ELR (cell line): ENCODE data around the gene TMPRSS9.

Source experiments
- DNase-seq: peaks from one replicate; pipeline ENCODE4 v3.0.0-alpha.2; 2015; ENCODE audit warnings: low read depth

The TMPRSS9 gene

DNA sequence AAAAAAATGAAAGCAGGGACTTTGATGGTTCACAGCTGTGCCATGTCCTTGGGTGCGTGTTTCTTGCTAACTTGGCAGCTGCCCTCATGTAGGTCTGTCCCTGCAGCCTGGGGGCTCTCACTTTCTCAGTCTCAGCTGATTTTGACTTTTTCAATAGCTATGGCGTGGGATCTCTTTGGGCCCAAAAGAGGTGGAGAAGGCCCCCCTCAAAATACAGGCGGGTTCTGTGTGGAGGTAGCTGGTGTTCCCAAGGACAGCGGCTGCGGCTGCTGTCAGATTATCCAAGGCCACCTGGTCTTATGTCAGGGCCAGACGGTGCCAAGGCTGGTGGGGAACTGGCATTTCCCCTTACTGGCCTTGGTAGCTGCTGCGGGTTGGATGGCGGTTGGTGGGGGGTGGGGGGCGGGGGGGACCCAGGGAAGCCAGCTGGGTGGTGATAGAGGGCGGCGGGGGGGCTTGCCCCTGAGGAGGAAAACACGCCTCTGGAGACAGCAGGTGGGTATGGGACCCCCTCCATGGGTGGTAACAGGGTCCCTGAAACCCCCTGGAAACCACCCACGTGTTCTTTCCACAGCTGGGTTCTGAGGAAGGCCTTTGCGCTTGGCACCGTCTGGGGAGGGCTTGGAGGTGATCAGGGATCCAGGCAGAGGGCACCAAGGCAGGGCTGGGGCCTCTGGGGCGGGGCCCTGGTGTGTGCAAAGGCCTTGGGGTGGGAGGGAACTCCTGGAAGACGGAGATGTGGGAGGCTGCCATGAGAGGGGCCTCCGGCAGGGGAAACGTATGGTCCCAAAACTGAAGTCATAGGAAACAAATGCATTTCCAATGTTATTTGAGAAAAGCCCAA, 63.2 kb downstream of the TMPRSS9 start:
- DNase-seq: no peak

GRCh38 chr19:2423915-2424685, 64.0 kb downstream of the TMPRSS9 start:
- no peak for DNase-seq

DNA sequence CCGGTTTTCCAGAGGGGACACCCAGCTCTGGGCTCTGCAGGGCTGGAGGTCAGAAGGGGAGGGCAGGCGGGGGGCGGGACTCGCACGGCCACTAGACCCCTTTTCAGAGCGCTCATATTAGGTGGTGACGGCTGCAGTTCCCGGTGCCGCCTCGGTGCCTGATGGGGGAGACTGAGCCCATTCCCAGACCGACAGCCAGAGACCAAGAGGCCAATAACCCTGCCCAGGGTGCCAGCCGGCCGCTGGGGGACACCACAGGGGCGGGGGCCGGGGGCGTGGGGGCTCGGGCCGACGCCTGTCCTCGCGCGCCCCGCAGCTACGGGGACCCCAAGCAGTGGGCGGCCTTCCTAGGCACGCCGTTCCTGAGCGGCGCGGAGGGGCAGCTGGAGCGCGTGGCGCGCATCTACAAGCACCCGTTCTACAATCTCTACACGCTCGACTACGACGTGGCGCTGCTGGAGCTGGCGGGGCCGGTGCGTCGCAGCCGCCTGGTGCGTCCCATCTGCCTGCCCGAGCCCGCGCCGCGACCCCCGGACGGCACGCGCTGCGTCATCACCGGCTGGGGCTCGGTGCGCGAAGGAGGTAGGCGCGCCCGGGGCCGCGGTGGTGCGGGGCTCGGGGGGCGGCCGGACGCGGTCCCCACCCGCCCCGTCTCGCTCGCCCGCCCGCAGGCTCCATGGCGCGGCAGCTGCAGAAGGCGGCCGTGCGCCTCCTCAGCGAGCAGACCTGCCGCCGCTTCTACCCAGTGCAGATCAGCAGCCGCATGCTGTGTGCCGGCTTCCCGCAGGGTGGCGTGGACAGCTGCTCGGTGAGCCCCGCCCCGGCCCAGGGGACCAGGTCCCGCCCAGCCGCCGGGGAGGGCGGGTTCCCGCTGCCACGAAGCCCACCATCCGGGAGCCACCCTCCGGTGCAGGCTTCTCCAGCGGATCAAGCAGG, 64.9 kb downstream of the TMPRSS9 start:
- DNase-seq: peak; percentile 63

DNA sequence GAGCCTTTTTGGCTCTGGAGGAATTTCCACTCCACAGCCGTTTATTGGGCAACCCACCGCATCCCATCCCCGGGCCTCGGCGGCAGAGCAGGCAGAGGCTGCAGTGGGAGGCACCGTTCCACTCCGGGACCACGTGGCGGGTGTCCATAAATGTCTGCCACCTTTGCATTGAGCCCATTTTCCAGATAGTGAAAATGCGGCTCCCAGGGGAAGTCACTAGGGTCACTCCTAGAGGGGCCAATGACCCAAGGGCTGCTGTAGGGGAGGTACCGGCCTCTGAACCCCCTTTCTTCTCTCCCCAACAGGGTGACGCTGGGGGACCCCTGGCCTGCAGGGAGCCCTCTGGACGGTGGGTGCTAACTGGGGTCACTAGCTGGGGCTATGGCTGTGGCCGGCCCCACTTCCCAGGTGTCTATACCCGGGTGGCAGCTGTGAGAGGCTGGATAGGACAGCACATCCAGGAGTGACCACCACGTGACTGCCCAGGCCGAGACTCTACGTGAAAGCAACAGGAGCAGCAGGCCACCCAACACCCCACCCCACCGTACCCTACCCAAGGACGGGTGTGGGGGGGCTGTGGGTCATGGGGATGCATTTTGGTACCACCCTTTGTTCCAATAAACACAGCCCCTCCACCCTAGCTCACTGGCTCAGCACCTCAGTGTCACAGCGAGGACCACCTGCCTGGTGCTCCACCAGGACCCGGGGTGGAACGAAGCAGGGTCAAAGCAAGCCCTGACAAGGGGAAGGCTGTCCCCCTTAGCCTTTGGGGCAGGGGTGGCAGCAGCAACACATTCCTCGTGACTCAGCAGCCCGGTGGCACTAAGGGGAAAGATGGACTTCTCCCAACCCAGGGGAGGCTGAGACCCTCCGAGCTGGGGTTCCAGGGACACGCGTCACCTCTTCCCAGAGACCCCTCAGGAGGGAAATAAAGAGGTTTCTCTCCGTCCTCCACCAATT, 65.8 kb downstream of the TMPRSS9 start:
- no peak for DNase-seq

DNA sequence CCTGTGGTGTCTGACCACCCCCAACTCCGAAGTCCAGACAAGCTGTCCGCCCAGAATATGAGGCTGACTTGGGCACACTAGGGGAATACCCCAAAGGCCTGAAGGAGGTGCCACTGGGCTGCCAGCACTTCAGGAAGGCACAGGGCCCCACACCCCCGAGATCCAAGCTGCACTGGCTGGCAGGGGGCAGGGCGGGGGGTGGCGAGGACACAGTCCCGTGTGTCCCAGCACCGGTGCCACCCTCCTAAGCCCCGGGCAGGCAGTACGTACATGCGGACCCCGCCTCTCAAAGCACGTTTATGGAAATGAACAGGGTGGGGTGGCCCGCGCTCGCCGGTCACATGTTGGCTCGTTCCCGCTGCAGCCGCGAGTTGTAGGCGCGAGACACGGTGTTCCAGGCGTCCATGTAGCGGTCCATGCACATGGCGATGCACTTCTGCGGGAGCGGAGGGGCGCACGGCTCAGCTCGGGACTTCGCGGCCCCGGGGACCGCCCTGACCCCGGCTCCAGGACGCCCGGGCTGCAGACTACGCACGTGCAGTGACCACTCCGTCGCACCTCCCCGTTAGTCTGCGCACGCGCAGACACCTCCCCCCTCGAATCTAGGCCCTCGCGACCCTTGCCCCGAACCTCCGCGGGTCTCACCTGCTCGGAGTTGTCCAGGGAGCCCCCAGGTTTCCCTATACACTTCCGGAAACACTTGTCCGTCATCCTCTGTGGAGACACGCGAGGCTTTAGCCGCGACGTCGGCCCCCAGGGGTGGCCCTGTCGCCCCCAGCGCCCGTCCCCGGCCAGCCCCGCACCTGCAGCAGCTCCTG, 66.8 kb downstream of the TMPRSS9 start:
- peak; percentile 63 for DNase-seq

DNA sequence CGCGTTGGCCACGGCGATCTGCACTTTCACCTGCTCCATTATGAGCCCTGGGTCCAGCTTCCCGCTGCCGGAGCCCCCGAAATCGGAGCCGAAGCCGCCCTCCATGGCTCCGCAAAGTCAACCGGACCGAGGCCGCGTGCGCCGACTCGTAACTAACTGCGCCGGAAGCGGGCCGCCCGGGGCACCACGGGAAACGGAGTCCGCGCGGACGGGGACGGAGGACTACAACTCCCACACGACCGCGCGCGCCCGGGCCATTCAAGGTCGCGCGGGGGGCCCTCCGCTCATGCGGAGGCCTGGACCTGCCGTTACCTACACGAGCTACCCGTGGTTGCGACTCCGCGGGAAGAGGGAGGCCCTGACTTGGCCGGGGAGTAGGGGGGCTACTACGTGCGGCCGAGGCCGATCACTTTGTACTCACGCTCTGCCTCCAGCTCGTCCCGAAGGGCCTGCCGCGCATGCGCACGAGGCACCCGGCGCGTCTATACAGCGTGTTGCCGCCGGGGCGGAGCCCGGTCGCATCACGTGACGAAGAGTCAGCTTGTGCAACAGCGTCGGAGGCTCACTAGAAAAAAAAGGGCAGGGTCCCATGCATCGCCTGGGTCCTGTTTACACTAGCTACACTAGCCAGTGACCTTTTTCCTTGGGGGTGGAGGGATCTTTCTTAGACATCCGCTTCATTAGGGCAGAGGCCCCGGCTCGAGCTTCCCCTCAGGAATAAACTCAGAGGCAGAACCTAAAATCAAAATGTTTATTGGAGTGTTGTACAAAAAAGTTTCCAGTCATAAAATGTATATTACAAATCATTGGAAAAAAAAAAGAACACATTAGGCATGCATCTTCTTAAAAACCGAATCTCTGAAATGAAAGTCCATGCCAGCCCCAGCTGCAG, 67.6 kb downstream of the TMPRSS9 start, which contains the start of gene TIMM13:
Gene TIMM13 (minus strand): TSS at position 158 of the 892 bp plus-strand sequence. CDS start 53 bp downstream, at position 105.
- peak; percentile 96 for DNase-seq

DNA sequence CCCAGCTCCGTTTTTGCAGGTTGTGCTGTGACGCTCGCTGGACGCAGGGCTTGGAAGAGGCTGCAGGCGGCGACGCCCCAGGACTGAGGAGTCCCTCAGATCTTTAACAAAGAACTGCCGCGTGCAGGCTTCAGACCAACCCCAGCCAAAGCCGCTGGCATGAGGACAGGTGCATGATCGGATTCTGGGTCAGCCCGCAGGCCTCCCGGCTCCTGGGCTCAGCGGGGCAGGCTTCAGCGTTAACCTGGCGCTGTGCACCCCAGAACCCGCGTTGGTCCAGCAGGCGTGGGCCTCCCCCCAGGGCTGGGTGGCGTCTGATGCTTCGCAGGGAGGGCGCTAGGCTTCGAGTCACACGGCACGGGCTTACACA, 68.2 kb downstream of the TMPRSS9 start:
- peak; percentile 45 for DNase-seq

GRCh38 chr19:2428756-2429711, 69.0 kb downstream of the TMPRSS9 start:
- no peak for DNase-seq

DNA sequence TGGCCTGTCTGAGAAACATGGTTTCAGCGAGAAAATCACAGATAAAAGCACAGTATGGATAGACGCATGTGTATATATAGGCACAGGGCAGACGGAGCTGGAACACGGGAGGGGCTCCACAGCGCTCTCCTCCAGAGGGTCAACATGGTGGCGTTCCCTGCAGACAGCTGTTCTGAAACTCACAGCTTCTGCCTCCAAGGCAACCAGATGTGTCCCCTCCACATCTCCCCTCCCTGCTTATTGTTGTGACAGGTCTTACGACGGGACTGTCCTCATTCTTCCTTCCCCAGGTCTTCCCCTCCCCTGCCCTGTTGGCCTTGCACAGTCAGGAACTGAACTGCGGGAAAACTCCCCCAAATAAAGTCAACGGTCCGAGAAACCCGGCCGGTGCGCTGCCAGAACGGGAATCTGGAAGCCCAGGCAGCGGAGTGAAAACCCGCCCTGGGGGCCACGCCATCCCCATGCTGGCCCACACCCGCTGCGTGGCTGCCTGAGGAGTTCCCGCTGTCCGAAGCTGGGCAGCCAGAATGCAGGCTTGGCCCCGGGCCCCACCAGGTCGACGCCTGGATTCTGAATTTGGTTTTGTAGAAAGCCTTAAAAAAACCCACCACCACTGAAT, 70.0 kb downstream of the TMPRSS9 start:
- DNase-seq: no peak

GRCh38 chr19:2431318-2432055, 71.4 kb downstream of the TMPRSS9 start:
- DNase-seq: no peak

- no peak for DNase-seq
Measured at GRCh38 chr19:2432131-2432848, 72.2 kb downstream of the TMPRSS9 start.

- DNase-seq: no peak
Measured at GRCh38 chr19:2433854-2434253, 73.8 kb downstream of the TMPRSS9 start.

DNA sequence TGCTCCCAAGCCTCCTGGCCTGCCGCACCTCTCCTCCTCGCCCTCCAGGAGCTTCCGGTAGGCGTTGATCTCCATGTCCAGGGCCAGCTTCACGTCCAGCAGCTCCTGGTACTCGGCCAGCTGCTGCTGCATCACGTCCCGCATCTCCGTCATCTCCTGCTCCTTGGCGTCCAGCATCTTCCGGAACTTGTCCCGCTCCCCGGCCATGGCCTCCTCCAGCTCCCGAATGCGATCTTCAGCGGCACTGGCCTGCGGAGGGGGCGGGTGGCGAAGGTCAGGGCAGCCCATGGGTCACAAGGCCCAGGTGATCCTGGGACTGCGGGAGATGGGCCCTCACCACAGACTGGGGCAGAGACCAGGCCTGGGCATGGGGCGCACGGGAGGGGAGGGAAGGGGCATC, 74.2 kb downstream of the TMPRSS9 start:
- DNase-seq: no peak

GRCh38 chr19:2434721-2435265, 74.7 kb downstream of the TMPRSS9 start:
- DNase-seq: no peak

GRCh38 chr19:2436384-2436783, 76.3 kb downstream of the TMPRSS9 start:
- DNase-seq: no peak

DNA sequence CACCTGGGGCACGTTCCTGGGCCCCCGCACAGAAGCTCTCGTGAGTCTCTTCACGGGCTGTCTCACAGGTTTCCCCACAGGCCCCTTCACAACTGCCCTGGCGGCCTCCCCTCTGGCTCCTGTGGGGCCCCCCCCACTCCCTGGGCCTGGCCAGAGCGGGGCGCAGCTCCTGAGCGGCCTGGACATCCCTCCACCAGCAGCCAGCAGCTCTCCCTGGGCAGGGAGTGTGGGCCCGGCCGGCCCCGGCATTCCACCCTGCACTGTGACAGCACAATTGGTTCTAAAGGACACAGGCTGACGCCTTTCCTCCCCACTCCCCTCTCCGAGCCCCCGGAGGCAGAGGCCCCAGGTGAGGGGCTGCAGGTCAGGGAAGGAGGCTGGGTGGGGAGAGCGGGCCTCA, 76.9 kb downstream of the TMPRSS9 start:
- DNase-seq: no peak
